WTC11 (cell line): Measurements from ENCODE around the gene CHRM5. TPM values are rescaled to one million over a fixed set of nuclear protein-coding genes. Genes with fewer than 3 reads are reported as not detected.
"Not testable (repeated sequence)": the region's sequence is repeated elsewhere in the genome, so short reads cannot be mapped to it uniquely, and the experiment has no call there.

Experiments used
- ATAC-seq: fragments of 200-7000 bp; cut with Tn5 transposase; 2 replicates; pipeline ENCODE4 v1.10.0; 2021; ENCODE audit warnings: mild to moderate bottlenecking, moderate library complexity
- CTCF ChIA-PET: fragments of 300-600 bp; sonication (Branson Sonifier 250); formaldehyde crosslinking; loops from one replicate; lab custom pipeline; 2021; ENCODE audit warnings: antibody characterized with exemption; lab: Charles Lee
- POLR2A ChIA-PET: fragments of 350-600 bp; sonication (Branson Sonifier 250); formaldehyde crosslinking; loops from one replicate; lab custom pipeline; 2021; ENCODE audit warnings: antibody characterized with exemption; lab: Charles Lee
- DNase-seq: peaks from one replicate; pipeline ENCODE4 v3.0.0; 2021; ENCODE audit warnings: low spot score
- H3K27ac Mint-ChIP-seq: 2 replicates; pipeline ENCODE4 v1.8.0; 2021; ENCODE audit warnings: mixed read lengths
- H3K27me3 Mint-ChIP-seq: 2 replicates; pipeline ENCODE4 v1.8.0; 2021; ENCODE audit warnings: low read depth, mild to moderate bottlenecking, moderate library complexity, mixed read lengths
- H3K36me3 Mint-ChIP-seq: 2 replicates; pipeline ENCODE4 v1.8.0; 2021; ENCODE audit warnings: mixed read lengths
- H3K4me1 Mint-ChIP-seq: 2 replicates; pipeline ENCODE4 v1.8.0; 2022; ENCODE audit warnings: mixed read lengths
- H3K4me3 Mint-ChIP-seq: 2 replicates; pipeline ENCODE4 v1.8.0; 2021; ENCODE audit warnings: mild to moderate bottlenecking, moderate library complexity, mixed read lengths
- H3K9me3 Mint-ChIP-seq: 2 replicates; pipeline ENCODE4 v1.8.0; 2021; ENCODE audit warnings: mixed read lengths
- CREB1 ChIP-seq: sonication (generic); formaldehyde crosslinking; IDR thresholded peaks from 2 replicates; pipeline ENCODE4 v1.8.0; 2023; ENCODE audit warnings: mild to moderate bottlenecking, missing genetic modification reagents
- ELF4 ChIP-seq: sonication (generic); formaldehyde crosslinking; IDR thresholded peaks from 2 replicates; pipeline ENCODE4 v1.8.1; 2022; ENCODE audit warnings: low read depth, mild to moderate bottlenecking, moderate library complexity, missing genetic modification reagents
- FOXP1 ChIP-seq: sonication (generic); formaldehyde crosslinking; IDR thresholded peaks from 2 replicates; pipeline ENCODE4 v1.8.0; 2022; ENCODE audit warnings: missing genetic modification reagents, mild to moderate bottlenecking, moderate library complexity, borderline replicate concordance
- GABPB1 ChIP-seq: sonication (generic); formaldehyde crosslinking; IDR thresholded peaks from 2 replicates; pipeline ENCODE4 v1.8.1; 2023; ENCODE audit warnings: mild to moderate bottlenecking, missing genetic modification reagents
- GTF2I ChIP-seq: fragments of 250-450 bp; sonication (Bioruptor Pico); conservative IDR thresholded peaks from 2 replicates; pipeline ENCODE4 v1.4.0; 2021; ENCODE audit warnings: mild to moderate bottlenecking
- MYBL2 ChIP-seq: sonication (generic); formaldehyde crosslinking; IDR thresholded peaks from 2 replicates; pipeline ENCODE4 v1.8.1; 2023; ENCODE audit warnings: mild to moderate bottlenecking, moderate library complexity, missing genetic modification reagents
- NFATC4 ChIP-seq: fragments of 250-450 bp; sonication (Bioruptor Pico); IDR thresholded peaks from 2 replicates; pipeline ENCODE4 v1.9.0; 2021; ENCODE audit warnings: mild to moderate bottlenecking
- PRRX2 ChIP-seq: fragments of 250-450 bp; sonication (Bioruptor Pico); IDR thresholded peaks from 2 replicates; pipeline ENCODE4 v1.8.0; 2021; ENCODE audit warnings: mild to moderate bottlenecking
- RELA ChIP-seq: sonication (generic); formaldehyde crosslinking; IDR thresholded peaks from 2 replicates; pipeline ENCODE4 v1.8.1; 2022; ENCODE audit warnings: missing genetic modification reagents, mild to moderate bottlenecking, borderline replicate concordance
- RORB ChIP-seq: fragments of 250-450 bp; sonication (Bioruptor Pico); IDR thresholded peaks from 2 replicates; pipeline ENCODE4 v1.9.0; 2021; ENCODE audit warnings: mild to moderate bottlenecking
- ZNF232 ChIP-seq: sonication (generic); formaldehyde crosslinking; IDR thresholded peaks from 2 replicates; pipeline ENCODE4 v1.8.0; 2022; ENCODE audit warnings: mild to moderate bottlenecking, missing genetic modification reagents
- total RNA-seq: library from RNA; stranded (reverse); gene quantifications from 3 replicates; pipeline ENCODE4 v1.2.3, GENCODE V29; 2021
- TF ChIP-seq, protein P1 (sequence below): sonication (generic); formaldehyde crosslinking; IDR thresholded peaks from 2 replicates; pipeline ENCODE4 v1.8.1; 2022; ENCODE audit warnings: missing genetic modification reagents, borderline replicate concordance
- TF ChIP-seq, protein P2 (sequence below): fragments of 250-450 bp; sonication (Bioruptor Pico); IDR thresholded peaks from 2 replicates; pipeline ENCODE4 v1.9.0; 2021; ENCODE audit warnings: mild to moderate bottlenecking, borderline replicate concordance
- TF ChIP-seq, protein P3 (sequence below): sonication (generic); formaldehyde crosslinking; IDR thresholded peaks from 2 replicates; pipeline ENCODE4 v1.8.1; 2022; ENCODE audit warnings: low read depth, mild to moderate bottlenecking, moderate library complexity, missing genetic modification reagents, borderline replicate concordance
- TF ChIP-seq, protein P4 (sequence below): sonication (generic); formaldehyde crosslinking; IDR thresholded peaks from 2 replicates; pipeline ENCODE4 v1.8.0; 2022; ENCODE audit warnings: mild to moderate bottlenecking, missing genetic modification reagents
- TF ChIP-seq, protein P5 (sequence below): sonication (generic); formaldehyde crosslinking; IDR thresholded peaks from 2 replicates; pipeline ENCODE4 v1.8.0; 2022; ENCODE audit warnings: mild to moderate bottlenecking, missing genetic modification reagents
- TF ChIP-seq, protein P6 (sequence below): fragments of 250-450 bp; sonication (Bioruptor Pico); IDR thresholded peaks from 2 replicates; pipeline ENCODE4 v1.8.0; 2021; ENCODE audit warnings: mild to moderate bottlenecking
- TF ChIP-seq, protein P7 (sequence below): sonication (generic); formaldehyde crosslinking; IDR thresholded peaks from 2 replicates; pipeline ENCODE4 v1.8.1; 2023; ENCODE audit warnings: mild to moderate bottlenecking, missing genetic modification reagents, moderate library complexity
- TF ChIP-seq, protein P8 (sequence below): sonication (generic); formaldehyde crosslinking; conservative IDR thresholded peaks from 2 replicates; pipeline ENCODE4 v1.8.1; 2022; ENCODE audit warnings: mild to moderate bottlenecking, missing genetic modification reagents

The CHRM5 gene
- total RNA-seq, 1 experiment from 2014 or later, result not detected

DNA sequence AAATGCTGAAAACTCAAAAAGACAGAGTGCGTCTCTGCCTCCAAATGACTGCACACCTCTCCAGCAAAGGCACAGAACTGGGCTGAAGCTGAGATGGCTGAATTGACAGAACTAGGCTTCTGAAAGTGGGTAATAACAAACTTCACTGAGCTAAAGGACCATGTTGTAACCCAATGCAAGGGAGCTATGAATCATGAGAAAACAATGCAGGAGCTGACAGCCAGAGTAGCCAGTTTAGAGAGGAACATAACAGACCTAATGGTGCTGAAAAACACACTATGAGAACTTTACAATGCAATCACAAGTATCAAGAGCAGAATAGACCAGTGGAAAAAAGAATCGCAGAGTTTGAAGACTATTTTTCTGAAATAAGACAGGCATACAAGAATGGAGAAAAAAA, 80.8 kb downstream of the CHRM5 start (continued):
- TF ChIP-seq, protein P1, sequence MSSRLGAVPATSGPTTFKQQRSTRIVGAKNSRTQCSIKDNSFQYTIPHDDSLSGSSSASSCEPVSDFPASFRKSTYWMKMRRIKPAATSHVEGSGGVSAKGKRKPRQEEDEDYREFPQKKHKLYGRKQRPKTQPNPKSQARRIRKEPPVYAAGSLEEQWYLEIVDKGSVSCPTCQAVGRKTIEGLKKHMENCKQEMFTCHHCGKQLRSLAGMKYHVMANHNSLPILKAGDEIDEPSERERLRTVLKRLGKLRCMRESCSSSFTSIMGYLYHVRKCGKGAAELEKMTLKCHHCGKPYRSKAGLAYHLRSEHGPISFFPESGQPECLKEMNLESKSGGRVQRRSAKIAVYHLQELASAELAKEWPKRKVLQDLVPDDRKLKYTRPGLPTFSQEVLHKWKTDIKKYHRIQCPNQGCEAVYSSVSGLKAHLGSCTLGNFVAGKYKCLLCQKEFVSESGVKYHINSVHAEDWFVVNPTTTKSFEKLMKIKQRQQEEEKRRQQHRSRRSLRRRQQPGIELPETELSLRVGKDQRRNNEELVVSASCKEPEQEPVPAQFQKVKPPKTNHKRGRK (CRISPR knock-in tag), result no peak
- TF ChIP-seq, protein P2, sequence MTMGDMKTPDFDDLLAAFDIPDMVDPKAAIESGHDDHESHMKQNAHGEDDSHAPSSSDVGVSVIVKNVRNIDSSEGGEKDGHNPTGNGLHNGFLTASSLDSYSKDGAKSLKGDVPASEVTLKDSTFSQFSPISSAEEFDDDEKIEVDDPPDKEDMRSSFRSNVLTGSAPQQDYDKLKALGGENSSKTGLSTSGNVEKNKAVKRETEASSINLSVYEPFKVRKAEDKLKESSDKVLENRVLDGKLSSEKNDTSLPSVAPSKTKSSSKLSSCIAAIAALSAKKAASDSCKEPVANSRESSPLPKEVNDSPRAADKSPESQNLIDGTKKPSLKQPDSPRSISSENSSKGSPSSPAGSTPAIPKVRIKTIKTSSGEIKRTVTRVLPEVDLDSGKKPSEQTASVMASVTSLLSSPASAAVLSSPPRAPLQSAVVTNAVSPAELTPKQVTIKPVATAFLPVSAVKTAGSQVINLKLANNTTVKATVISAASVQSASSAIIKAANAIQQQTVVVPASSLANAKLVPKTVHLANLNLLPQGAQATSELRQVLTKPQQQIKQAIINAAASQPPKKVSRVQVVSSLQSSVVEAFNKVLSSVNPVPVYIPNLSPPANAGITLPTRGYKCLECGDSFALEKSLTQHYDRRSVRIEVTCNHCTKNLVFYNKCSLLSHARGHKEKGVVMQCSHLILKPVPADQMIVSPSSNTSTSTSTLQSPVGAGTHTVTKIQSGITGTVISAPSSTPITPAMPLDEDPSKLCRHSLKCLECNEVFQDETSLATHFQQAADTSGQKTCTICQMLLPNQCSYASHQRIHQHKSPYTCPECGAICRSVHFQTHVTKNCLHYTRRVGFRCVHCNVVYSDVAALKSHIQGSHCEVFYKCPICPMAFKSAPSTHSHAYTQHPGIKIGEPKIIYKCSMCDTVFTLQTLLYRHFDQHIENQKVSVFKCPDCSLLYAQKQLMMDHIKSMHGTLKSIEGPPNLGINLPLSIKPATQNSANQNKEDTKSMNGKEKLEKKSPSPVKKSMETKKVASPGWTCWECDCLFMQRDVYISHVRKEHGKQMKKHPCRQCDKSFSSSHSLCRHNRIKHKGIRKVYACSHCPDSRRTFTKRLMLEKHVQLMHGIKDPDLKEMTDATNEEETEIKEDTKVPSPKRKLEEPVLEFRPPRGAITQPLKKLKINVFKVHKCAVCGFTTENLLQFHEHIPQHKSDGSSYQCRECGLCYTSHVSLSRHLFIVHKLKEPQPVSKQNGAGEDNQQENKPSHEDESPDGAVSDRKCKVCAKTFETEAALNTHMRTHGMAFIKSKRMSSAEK (CRISPR knock-in tag), result no peak
- TF ChIP-seq FOXP1, result no peak
- TF ChIP-seq, protein P3, sequence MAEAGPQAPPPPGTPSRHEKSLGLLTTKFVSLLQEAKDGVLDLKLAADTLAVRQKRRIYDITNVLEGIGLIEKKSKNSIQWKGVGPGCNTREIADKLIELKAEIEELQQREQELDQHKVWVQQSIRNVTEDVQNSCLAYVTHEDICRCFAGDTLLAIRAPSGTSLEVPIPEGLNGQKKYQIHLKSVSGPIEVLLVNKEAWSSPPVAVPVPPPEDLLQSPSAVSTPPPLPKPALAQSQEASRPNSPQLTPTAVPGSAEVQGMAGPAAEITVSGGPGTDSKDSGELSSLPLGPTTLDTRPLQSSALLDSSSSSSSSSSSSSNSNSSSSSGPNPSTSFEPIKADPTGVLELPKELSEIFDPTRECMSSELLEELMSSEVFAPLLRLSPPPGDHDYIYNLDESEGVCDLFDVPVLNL (CRISPR knock-in tag), result no peak
- TF ChIP-seq, all 79 proteins: peak for 0

DNA sequence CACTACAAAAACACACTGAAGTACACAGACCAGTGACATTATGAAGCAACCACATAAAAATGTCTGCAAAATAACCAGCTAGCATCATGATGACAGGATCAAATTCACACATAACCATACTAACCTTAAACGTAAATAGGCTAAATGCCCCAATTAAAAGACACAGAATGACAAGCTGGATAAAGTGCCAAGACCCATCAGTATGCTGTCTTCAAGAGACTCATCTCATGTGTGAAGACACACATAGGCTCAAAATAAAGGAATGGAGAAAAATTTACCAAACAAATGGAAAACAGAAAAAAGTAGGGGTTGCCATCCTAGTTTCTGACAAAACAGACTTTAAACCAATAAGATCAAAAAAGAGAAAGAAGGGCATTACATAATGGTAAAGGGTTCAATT, 82.1 kb downstream of the CHRM5 start:
- H3K36me3 Mint-ChIP-seq, result peaks cover 19% of the 10 kb centered on the region
- POLR2A ChIA-PET, H3K4me1 Mint-ChIP-seq, DNase-seq, H3K4me3 Mint-ChIP-seq, H3K27ac Mint-ChIP-seq, CTCF ChIA-PET, ATAC-seq: not testable (repeated sequence)
- peaks cover 27% of the 10 kb centered on the region for H3K27me3 Mint-ChIP-seq
- peaks cover 43% of the 10 kb centered on the region for H3K9me3 Mint-ChIP-seq

DNA sequence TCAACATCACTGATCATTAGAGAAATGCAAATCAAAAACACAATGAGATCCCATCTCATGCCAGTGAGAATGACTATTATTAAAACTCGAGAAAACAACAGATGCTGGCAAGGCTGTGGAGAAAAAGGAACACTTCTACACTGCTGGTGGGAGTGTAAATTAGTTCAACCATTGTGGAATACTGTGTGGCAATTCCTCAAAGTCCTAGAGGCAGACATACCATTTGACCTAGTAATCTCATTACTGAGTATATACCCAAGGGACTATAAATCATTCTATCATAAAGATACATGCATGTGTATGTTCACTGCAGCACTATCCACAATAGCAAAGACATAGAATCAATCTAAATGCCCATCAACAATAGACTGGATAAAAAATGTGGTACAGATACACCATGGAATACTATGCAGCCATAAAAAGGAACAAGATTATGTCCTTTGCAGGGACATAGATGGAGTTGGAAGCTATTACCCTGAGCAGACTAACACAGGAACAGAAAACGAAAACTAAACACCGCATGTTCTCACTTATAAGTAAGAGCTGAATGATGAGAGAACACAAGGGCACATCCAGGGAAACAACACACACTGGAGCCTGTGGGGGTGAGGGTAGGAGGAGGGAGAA, 85.9 kb downstream of the CHRM5 start:
- ATAC-seq (no peak), DNase-seq (no peak)
- no peak overlapping the region for H3K27ac Mint-ChIP-seq
- peaks cover 37% of the 10 kb centered on the region for H3K9me3 Mint-ChIP-seq
- ChIA-PET POLR2A (no interaction called here), CTCF (no interaction called here)
- no peaks in the 10 kb centered on the region for H3K4me1 Mint-ChIP-seq
- no peak overlapping the region for H3K4me3 Mint-ChIP-seq
- peaks cover 27% of the 10 kb centered on the region for H3K27me3 Mint-ChIP-seq
- peaks cover 16% of the 10 kb centered on the region for H3K36me3 Mint-ChIP-seq
- TF ChIP-seq GABPB1 (CRISPR knock-in tag) (no peak), RELA (no peak), ELF4 (CRISPR knock-in tag) (no peak), GTF2I (CRISPR knock-in tag) (no peak), RORB (CRISPR knock-in tag) (no peak), ZNF232 (CRISPR knock-in tag) (no peak), NFATC4 (CRISPR knock-in tag) (no peak), PRRX2 (CRISPR knock-in tag) (no peak), CREB1 (CRISPR knock-in tag) (no peak), MYBL2 (CRISPR knock-in tag) (no peak)
- TF ChIP-seq, protein P4, sequence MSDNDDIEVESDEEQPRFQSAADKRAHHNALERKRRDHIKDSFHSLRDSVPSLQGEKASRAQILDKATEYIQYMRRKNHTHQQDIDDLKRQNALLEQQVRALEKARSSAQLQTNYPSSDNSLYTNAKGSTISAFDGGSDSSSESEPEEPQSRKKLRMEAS, result no peak
- TF ChIP-seq, protein P5, sequence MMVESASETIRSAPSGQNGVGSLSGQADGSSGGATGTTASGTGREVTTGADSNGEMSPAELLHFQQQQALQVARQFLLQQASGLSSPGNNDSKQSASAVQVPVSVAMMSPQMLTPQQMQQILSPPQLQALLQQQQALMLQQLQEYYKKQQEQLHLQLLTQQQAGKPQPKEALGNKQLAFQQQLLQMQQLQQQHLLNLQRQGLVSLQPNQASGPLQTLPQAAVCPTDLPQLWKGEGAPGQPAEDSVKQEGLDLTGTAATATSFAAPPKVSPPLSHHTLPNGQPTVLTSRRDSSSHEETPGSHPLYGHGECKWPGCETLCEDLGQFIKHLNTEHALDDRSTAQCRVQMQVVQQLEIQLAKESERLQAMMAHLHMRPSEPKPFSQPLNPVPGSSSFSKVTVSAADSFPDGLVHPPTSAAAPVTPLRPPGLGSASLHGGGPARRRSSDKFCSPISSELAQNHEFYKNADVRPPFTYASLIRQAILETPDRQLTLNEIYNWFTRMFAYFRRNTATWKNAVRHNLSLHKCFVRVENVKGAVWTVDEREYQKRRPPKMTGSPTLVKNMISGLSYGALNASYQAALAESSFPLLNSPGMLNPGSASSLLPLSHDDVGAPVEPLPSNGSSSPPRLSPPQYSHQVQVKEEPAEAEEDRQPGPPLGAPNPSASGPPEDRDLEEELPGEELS, result no peak
- TF ChIP-seq, protein P6, sequence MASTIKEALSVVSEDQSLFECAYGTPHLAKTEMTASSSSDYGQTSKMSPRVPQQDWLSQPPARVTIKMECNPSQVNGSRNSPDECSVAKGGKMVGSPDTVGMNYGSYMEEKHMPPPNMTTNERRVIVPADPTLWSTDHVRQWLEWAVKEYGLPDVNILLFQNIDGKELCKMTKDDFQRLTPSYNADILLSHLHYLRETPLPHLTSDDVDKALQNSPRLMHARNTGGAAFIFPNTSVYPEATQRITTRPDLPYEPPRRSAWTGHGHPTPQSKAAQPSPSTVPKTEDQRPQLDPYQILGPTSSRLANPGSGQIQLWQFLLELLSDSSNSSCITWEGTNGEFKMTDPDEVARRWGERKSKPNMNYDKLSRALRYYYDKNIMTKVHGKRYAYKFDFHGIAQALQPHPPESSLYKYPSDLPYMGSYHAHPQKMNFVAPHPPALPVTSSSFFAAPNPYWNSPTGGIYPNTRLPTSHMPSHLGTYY (CRISPR knock-in tag), result no peak
- TF ChIP-seq, protein P7, sequence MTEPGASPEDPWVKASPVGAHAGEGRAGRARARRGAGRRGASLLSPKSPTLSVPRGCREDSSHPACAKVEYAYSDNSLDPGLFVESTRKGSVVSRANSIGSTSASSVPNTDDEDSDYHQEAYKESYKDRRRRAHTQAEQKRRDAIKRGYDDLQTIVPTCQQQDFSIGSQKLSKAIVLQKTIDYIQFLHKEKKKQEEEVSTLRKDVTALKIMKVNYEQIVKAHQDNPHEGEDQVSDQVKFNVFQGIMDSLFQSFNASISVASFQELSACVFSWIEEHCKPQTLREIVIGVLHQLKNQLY (CRISPR knock-in tag), result no peak
- TF ChIP-seq, protein P8, sequence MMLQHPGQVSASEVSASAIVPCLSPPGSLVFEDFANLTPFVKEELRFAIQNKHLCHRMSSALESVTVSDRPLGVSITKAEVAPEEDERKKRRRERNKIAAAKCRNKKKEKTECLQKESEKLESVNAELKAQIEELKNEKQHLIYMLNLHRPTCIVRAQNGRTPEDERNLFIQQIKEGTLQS (CRISPR knock-in tag), result no peak
